ENCODE results near the gene CD164.

Gene CD164

GRCh38 chr6:109396046-109396718 is 13.9 kb upstream of the CD164 start:
- H3K4me1 ChIP-seq (ENCODE audit: control insufficient read depth in 1 of 2, insufficient read depth in 2 of 2, low read length in 2 of 2), result peaks cover 0 to 5% of the 10 kb centered on the region in 2 donors
- H3K27ac ChIP-seq (ENCODE audit: low read depth, low read length), result no peak overlapping the region
- H3K4me3 ChIP-seq (ENCODE audit: low read depth in 1 of 2, low read length in 2 of 2), result no peak overlapping the region
- no peaks in the 10 kb centered on the region for H3K27me3 ChIP-seq (ENCODE audit: control insufficient read depth in 1 of 2, insufficient read depth in 2 of 2, low read length in 2 of 2)
- no peak overlapping the region for H3K9ac ChIP-seq (ENCODE audit: low read depth in 1 of 2, low read length in 2 of 2)
- no peaks in the 10 kb centered on the region for H3K9me3 ChIP-seq (ENCODE audit: control insufficient read depth in 1 of 2, low read length in 2 of 2)
- no peaks in the 10 kb centered on the region for H3K36me3 ChIP-seq (ENCODE audit: control insufficient read depth in 1 of 2, insufficient read depth in 2 of 2, low read length in 2 of 2)

- Histone ChIP-seq H3K27me3 (ENCODE audit: control insufficient read depth in 1 of 2, insufficient read depth in 2 of 2, low read length in 2 of 2) (no peaks in the 10 kb centered on the region), H3K36me3 (ENCODE audit: control insufficient read depth in 1 of 2, insufficient read depth in 2 of 2, low read length in 2 of 2) (no peaks in the 10 kb centered on the region), H3K27ac (ENCODE audit: low read depth, low read length) (no peak overlapping the region), H3K9ac (ENCODE audit: low read depth in 1 of 2, low read length in 2 of 2) (no peak overlapping the region), H3K4me1 (ENCODE audit: control insufficient read depth in 1 of 2, insufficient read depth in 2 of 2, low read length in 2 of 2) (peaks cover 0 to 5% of the 10 kb centered on the region in 2 donors), H3K4me3 (ENCODE audit: low read depth in 1 of 2, low read length in 2 of 2) (no peak overlapping the region), H3K9me3 (ENCODE audit: control insufficient read depth in 1 of 2, low read length in 2 of 2) (no peaks in the 10 kb centered on the region)
These were observed 11.6 kb upstream of the CD164 start for GRCh38 chr6:109393886-109394281.

GRCh38 chr6:109393157-109393885 is 11.1 kb upstream of the CD164 start:
- Histone ChIP-seq H3K27ac (ENCODE audit: low read depth, low read length) (no peak overlapping the region), H3K36me3 (ENCODE audit: control insufficient read depth in 1 of 2, insufficient read depth in 2 of 2, low read length in 2 of 2) (no peaks in the 10 kb centered on the region), H3K9ac (ENCODE audit: low read depth in 1 of 2, low read length in 2 of 2) (no peak overlapping the region), H3K9me3 (ENCODE audit: control insufficient read depth in 1 of 2, low read length in 2 of 2) (no peaks in the 10 kb centered on the region), H3K27me3 (ENCODE audit: control insufficient read depth in 1 of 2, insufficient read depth in 2 of 2, low read length in 2 of 2) (no peaks in the 10 kb centered on the region), H3K4me3 (ENCODE audit: low read depth in 1 of 2, low read length in 2 of 2) (no peak overlapping the region), H3K4me1 (ENCODE audit: control insufficient read depth in 1 of 2, insufficient read depth in 2 of 2, low read length in 2 of 2) (peaks cover 0 to 5% of the 10 kb centered on the region in 2 donors)

GRCh38 chr6:109389650-109390274 is 7.5 kb upstream of the CD164 start:
- H3K9ac ChIP-seq (ENCODE audit: low read depth in 1 of 2, low read length in 2 of 2), result no peak overlapping the region
- H3K27ac ChIP-seq (ENCODE audit: low read depth, low read length), result no peak overlapping the region
- no peaks in the 10 kb centered on the region for H3K36me3 ChIP-seq (ENCODE audit: control insufficient read depth in 1 of 2, insufficient read depth in 2 of 2, low read length in 2 of 2)
- no peak overlapping the region for H3K4me3 ChIP-seq (ENCODE audit: low read depth in 1 of 2, low read length in 2 of 2)
- H3K9me3 ChIP-seq (ENCODE audit: control insufficient read depth in 1 of 2, low read length in 2 of 2), result no peaks in the 10 kb centered on the region
- no peaks in the 10 kb centered on the region for H3K27me3 ChIP-seq (ENCODE audit: control insufficient read depth in 1 of 2, insufficient read depth in 2 of 2, low read length in 2 of 2)
- peaks cover 2 to 12% of the 10 kb centered on the region in 2 donors for H3K4me1 ChIP-seq (ENCODE audit: control insufficient read depth in 1 of 2, insufficient read depth in 2 of 2, low read length in 2 of 2)

- no peak overlapping the region for H3K4me3 ChIP-seq (ENCODE audit: low read depth in 1 of 2, low read length in 2 of 2)
- no peak overlapping the region for H3K9ac ChIP-seq (ENCODE audit: low read depth in 1 of 2, low read length in 2 of 2)
- no peaks in the 10 kb centered on the region for H3K36me3 ChIP-seq (ENCODE audit: control insufficient read depth in 1 of 2, insufficient read depth in 2 of 2, low read length in 2 of 2)
- H3K4me1 ChIP-seq (ENCODE audit: control insufficient read depth in 1 of 2, insufficient read depth in 2 of 2, low read length in 2 of 2), result peaks cover 15 to 22% of the 10 kb centered on the region in 2 donors
- no peaks in the 10 kb centered on the region for H3K27me3 ChIP-seq (ENCODE audit: control insufficient read depth in 1 of 2, insufficient read depth in 2 of 2, low read length in 2 of 2)
- no peak overlapping the region for H3K27ac ChIP-seq (ENCODE audit: low read depth, low read length)
- H3K9me3 ChIP-seq (ENCODE audit: control insufficient read depth in 1 of 2, low read length in 2 of 2), result no peaks in the 10 kb centered on the region
These were observed 6.0 kb upstream of the CD164 start for GRCh38 chr6:109388265-109388664.

GRCh38 chr6:109383438-109383940 is 1.2 kb upstream of the CD164 start:
- H3K27me3 ChIP-seq (ENCODE audit: control insufficient read depth in 1 of 2, insufficient read depth in 2 of 2, low read length in 2 of 2), result no peaks in the 10 kb centered on the region
- peaks cover 0 to 6% of the 10 kb centered on the region in 2 donors for H3K36me3 ChIP-seq (ENCODE audit: control insufficient read depth in 1 of 2, insufficient read depth in 2 of 2, low read length in 2 of 2)
- H3K27ac ChIP-seq (ENCODE audit: low read depth, low read length), result no peak overlapping the region
- H3K4me1 ChIP-seq (ENCODE audit: control insufficient read depth in 1 of 2, insufficient read depth in 2 of 2, low read length in 2 of 2), result peaks cover 30 to 31% of the 10 kb centered on the region in 2 donors
- H3K4me3 ChIP-seq (ENCODE audit: low read depth in 1 of 2, low read length in 2 of 2), result peak overlapping the region; percentile 96 to 99
- no peaks in the 10 kb centered on the region for H3K9me3 ChIP-seq (ENCODE audit: control insufficient read depth in 1 of 2, low read length in 2 of 2)
- peak overlapping the region; percentile 53 to 95 for H3K9ac ChIP-seq (ENCODE audit: low read depth in 1 of 2, low read length in 2 of 2)

- Histone ChIP-seq H3K4me1 (ENCODE audit: control insufficient read depth in 1 of 2, insufficient read depth in 2 of 2, low read length in 2 of 2) (peaks cover 36 to 37% of the 10 kb centered on the region in 2 donors), H3K36me3 (ENCODE audit: control insufficient read depth in 1 of 2, insufficient read depth in 2 of 2, low read length in 2 of 2) (peaks cover under 1 to 8% of the 10 kb centered on the region in 2 donors), H3K27me3 (ENCODE audit: control insufficient read depth in 1 of 2, insufficient read depth in 2 of 2, low read length in 2 of 2) (no peaks in the 10 kb centered on the region), H3K9ac (ENCODE audit: low read depth in 1 of 2, low read length in 2 of 2) (peak overlapping the region; percentile 95 to 99), H3K4me3 (ENCODE audit: low read depth in 1 of 2, low read length in 2 of 2) (peak overlapping the region; percentile 96 to 99), H3K27ac (ENCODE audit: low read depth, low read length) (peak overlapping the region; percentile 100), H3K9me3 (ENCODE audit: control insufficient read depth in 1 of 2, low read length in 2 of 2) (no peaks in the 10 kb centered on the region)
These were observed 540 bp upstream of the CD164 start for GRCh38 chr6:109382576-109383437.

GRCh38 chr6:109381061-109381746 is 1.1 kb downstream of the CD164 start:
- Histone ChIP-seq H3K4me3 (ENCODE audit: low read depth in 1 of 2, low read length in 2 of 2) (peak overlapping the region; percentile 96 to 99), H3K9me3 (ENCODE audit: control insufficient read depth in 1 of 2, low read length in 2 of 2) (no peaks in the 10 kb centered on the region), H3K27ac (ENCODE audit: low read depth, low read length) (peak overlapping the region; percentile 100), H3K36me3 (ENCODE audit: control insufficient read depth in 1 of 2, insufficient read depth in 2 of 2, low read length in 2 of 2) (peaks cover 15 to 24% of the 10 kb centered on the region in 2 donors), H3K9ac (ENCODE audit: low read depth in 1 of 2, low read length in 2 of 2) (peak overlapping the region; percentile 95 to 99), H3K4me1 (ENCODE audit: control insufficient read depth in 1 of 2, insufficient read depth in 2 of 2, low read length in 2 of 2) (peaks cover 37 to 43% of the 10 kb centered on the region in 2 donors), H3K27me3 (ENCODE audit: control insufficient read depth in 1 of 2, insufficient read depth in 2 of 2, low read length in 2 of 2) (no peaks in the 10 kb centered on the region)

GRCh38 chr6:109379711-109380110 is 2.6 kb downstream of the CD164 start:
- peaks cover 35 to 37% of the 10 kb centered on the region in 2 donors for H3K4me1 ChIP-seq (ENCODE audit: control insufficient read depth in 1 of 2, insufficient read depth in 2 of 2, low read length in 2 of 2)
- peak overlapping the region; percentile 96 to 99 for H3K4me3 ChIP-seq (ENCODE audit: low read depth in 1 of 2, low read length in 2 of 2)
- H3K27me3 ChIP-seq (ENCODE audit: control insufficient read depth in 1 of 2, insufficient read depth in 2 of 2, low read length in 2 of 2), result no peaks in the 10 kb centered on the region
- no peak overlapping the region for H3K27ac ChIP-seq (ENCODE audit: low read depth, low read length)
- H3K9me3 ChIP-seq (ENCODE audit: control insufficient read depth in 1 of 2, low read length in 2 of 2), result no peaks in the 10 kb centered on the region
- peak overlapping the region; percentile 95 to 99 for H3K9ac ChIP-seq (ENCODE audit: low read depth in 1 of 2, low read length in 2 of 2)
- H3K36me3 ChIP-seq (ENCODE audit: control insufficient read depth in 1 of 2, insufficient read depth in 2 of 2, low read length in 2 of 2), result peaks cover 23 to 39% of the 10 kb centered on the region in 2 donors
